Mesendoderm (in vitro differentiated cells): ENCODE measurements around the gene RALGPS1.
A peak's percentile ranks its signal among the peaks of the same experiment; 100 is the strongest.

Experiments used
- DNase-seq: peaks from one replicate; pipeline ENCODE4 v3.0.0; 2013
- H2AK5ac ChIP-seq: 2 replicates; pipeline ENCODE4 v1.6.1; 2013; ENCODE audit warnings: low read length, inconsistent platforms
- H2BK120ac ChIP-seq: 2 replicates; pipeline ENCODE4 v1.6.1; 2013; ENCODE audit warnings: low read depth, mild to moderate bottlenecking, low read length, moderate library complexity, mixed read lengths
- H2BK15ac ChIP-seq: replicated peaks from 2 replicates; pipeline ENCODE4 v1.6.1; 2013; ENCODE audit warnings: low read depth, mild to moderate bottlenecking, moderate library complexity
- H2BK5ac ChIP-seq: 2 replicates; pipeline ENCODE4 v1.6.1; 2013; ENCODE audit warnings: low read length, inconsistent platforms
- H3K18ac ChIP-seq: 2 replicates; pipeline ENCODE4 v1.6.1; 2013; ENCODE audit warnings: mild to moderate bottlenecking, low read length, mixed read lengths
- H3K23ac ChIP-seq: one replicate; pipeline ENCODE4 v1.6.1; 2013; ENCODE audit warnings: low read length
- H3K27ac ChIP-seq: 2 replicates; pipeline ENCODE4 v1.5.1; 2013; ENCODE audit warnings: low read depth, mild to moderate bottlenecking, inconsistent platforms, low read length, moderate library complexity
- H3K27me3 ChIP-seq: 2 replicates; pipeline ENCODE4 v1.6.1; 2013; ENCODE audit warnings: low read length, control low read depth, mild to moderate bottlenecking, inconsistent platforms; ENCODE audit not compliant: insufficient read depth, poor library complexity
- H3K36me3 ChIP-seq: 2 replicates; pipeline ENCODE4 v1.6.1; 2013; ENCODE audit warnings: low read length, inconsistent platforms; ENCODE audit not compliant: control insufficient read depth, insufficient read depth
- H3K4ac ChIP-seq: one replicate; pipeline ENCODE4 v1.6.1; 2013; ENCODE audit warnings: low read depth, mild to moderate bottlenecking, low read length, moderate library complexity
- H3K4me1 ChIP-seq: 2 replicates; pipeline ENCODE4 v1.6.1; 2013; ENCODE audit warnings: low read depth, low read length, inconsistent platforms; ENCODE audit not compliant: control insufficient read depth
- H3K4me2 ChIP-seq: 2 replicates; pipeline ENCODE4 v1.6.1; 2013; ENCODE audit warnings: low read length
- H3K4me3 ChIP-seq: 2 replicates; pipeline ENCODE4 v1.5.1; 2013; ENCODE audit warnings: mild to moderate bottlenecking, low read length
- H3K56ac ChIP-seq: one replicate; pipeline ENCODE4 v1.6.1; 2013; ENCODE audit warnings: low read length
- H3K79me1 ChIP-seq: 2 replicates; pipeline ENCODE4 v1.6.1; 2013; ENCODE audit warnings: low read length, inconsistent platforms
- H3K79me2 ChIP-seq: 2 replicates; pipeline ENCODE4 v1.6.1; 2013; ENCODE audit warnings: mild to moderate bottlenecking, low read length; ENCODE audit not compliant: control insufficient read depth, insufficient read depth
- H3K9ac ChIP-seq: 2 replicates; pipeline ENCODE4 v1.6.1; 2013; ENCODE audit warnings: low read length, inconsistent platforms
- H4K5ac ChIP-seq: one replicate; pipeline ENCODE4 v1.6.1; 2013; ENCODE audit warnings: low read length
- H4K8ac ChIP-seq: one replicate; pipeline ENCODE4 v1.6.1; 2013; ENCODE audit warnings: low read depth, mild to moderate bottlenecking, control low read depth, low read length, moderate library complexity
- WGBS: extraction: QIAGEN DNeasy Blood & Tissue Kit; methylation state at CpG from one replicate; pipeline ENCODE4 v1.1.7; 2013; ENCODE audit warnings: low lambda C conversion rate, missing lambda C conversion rate; ENCODE audit not compliant: insufficient coverage; ENCODE audit errors: extremely low coverage; 5-methylcytosine and 5-hydroxymethylcytosine counted together

RALGPS1 gene

GRCh38 chr9:127098916-127099553 is 184.5 kb downstream of the RALGPS1 start:
- no peak overlapping the region for H3K4ac ChIP-seq
- no CpG with 5 or more reads among the region's 7 CpGs for WGBS
- H3K36me3 ChIP-seq: no peaks in the 10 kb centered on the region
- no peak for DNase-seq
- no peak overlapping the region for H3K27ac ChIP-seq
- H3K23ac ChIP-seq: no peak overlapping the region
- H4K8ac ChIP-seq: no peak overlapping the region
- no peak overlapping the region for H3K18ac ChIP-seq
- H2BK5ac ChIP-seq: no peak overlapping the region
- H2BK15ac ChIP-seq: no peak overlapping the region
- no peaks in the 10 kb centered on the region for H3K4me1 ChIP-seq
- no peak overlapping the region for H4K5ac ChIP-seq
- H2BK120ac ChIP-seq: no peak overlapping the region
- no peak overlapping the region for H3K9ac ChIP-seq
- no peak overlapping the region for H2AK5ac ChIP-seq
- no peak overlapping the region for H3K4me3 ChIP-seq
- no peaks in the 10 kb centered on the region for H3K79me2 ChIP-seq
- H3K27me3 ChIP-seq: no peaks in the 10 kb centered on the region
- H3K4me2 ChIP-seq: no peak overlapping the region
- H3K56ac ChIP-seq: no peak overlapping the region
- H3K79me1 ChIP-seq: no peaks in the 10 kb centered on the region

GRCh38 chr9:127099664-127100063 is 185.1 kb downstream of the RALGPS1 start:
- H3K23ac ChIP-seq: no peak overlapping the region
- no peak overlapping the region for H3K4me3 ChIP-seq
- no peak for DNase-seq
- WGBS: no CpG with 5 or more reads among the region's 3 CpGs
- H3K4me1 ChIP-seq: no peaks in the 10 kb centered on the region
- no peak overlapping the region for H3K56ac ChIP-seq
- H3K27ac ChIP-seq: no peak overlapping the region
- no peak overlapping the region for H3K4ac ChIP-seq
- H2BK15ac ChIP-seq: no peak overlapping the region
- no peak overlapping the region for H2BK120ac ChIP-seq
- H3K79me1 ChIP-seq: no peaks in the 10 kb centered on the region
- H2BK5ac ChIP-seq: no peak overlapping the region
- H3K4me2 ChIP-seq: no peak overlapping the region
- H2AK5ac ChIP-seq: no peak overlapping the region
- no peak overlapping the region for H3K18ac ChIP-seq
- no peaks in the 10 kb centered on the region for H3K36me3 ChIP-seq
- no peaks in the 10 kb centered on the region for H3K27me3 ChIP-seq
- no peaks in the 10 kb centered on the region for H3K79me2 ChIP-seq
- H3K9ac ChIP-seq: no peak overlapping the region
- no peak overlapping the region for H4K5ac ChIP-seq
- H4K8ac ChIP-seq: no peak overlapping the region

GRCh38 chr9:127102176-127102575 is 187.6 kb downstream of the RALGPS1 start:
- no peak overlapping the region for H3K4me2 ChIP-seq
- H3K79me2 ChIP-seq: no peaks in the 10 kb centered on the region
- no peak overlapping the region for H3K27ac ChIP-seq
- H3K9ac ChIP-seq: no peak overlapping the region
- H3K4me1 ChIP-seq: no peaks in the 10 kb centered on the region
- no peaks in the 10 kb centered on the region for H3K36me3 ChIP-seq
- no peak overlapping the region for H3K23ac ChIP-seq
- no peak overlapping the region for H4K8ac ChIP-seq
- no peak overlapping the region for H2BK5ac ChIP-seq
- no peak overlapping the region for H3K4ac ChIP-seq
- no peaks in the 10 kb centered on the region for H3K27me3 ChIP-seq
- no peak overlapping the region for H2BK120ac ChIP-seq
- H3K79me1 ChIP-seq: no peaks in the 10 kb centered on the region
- H4K5ac ChIP-seq: no peak overlapping the region
- no peak overlapping the region for H2BK15ac ChIP-seq
- DNase-seq: no peak
- no peak overlapping the region for H2AK5ac ChIP-seq
- H3K56ac ChIP-seq: no peak overlapping the region
- H3K18ac ChIP-seq: no peak overlapping the region
- H3K4me3 ChIP-seq: no peak overlapping the region

- no peaks in the 10 kb centered on the region for H3K36me3 ChIP-seq
- no peak overlapping the region for H2BK5ac ChIP-seq
- no peak overlapping the region for H3K9ac ChIP-seq
- no peak for DNase-seq
- no CpG with 5 or more reads among the region's 2 CpGs for WGBS
- H4K5ac ChIP-seq: no peak overlapping the region
- H3K18ac ChIP-seq: no peak overlapping the region
- H3K79me2 ChIP-seq: no peaks in the 10 kb centered on the region
- H3K27ac ChIP-seq: no peak overlapping the region
- H4K8ac ChIP-seq: no peak overlapping the region
- no peak overlapping the region for H2BK120ac ChIP-seq
- H3K4ac ChIP-seq: no peak overlapping the region
- no peak overlapping the region for H3K23ac ChIP-seq
- H2BK15ac ChIP-seq: no peak overlapping the region
- H3K27me3 ChIP-seq: no peaks in the 10 kb centered on the region
- H3K4me1 ChIP-seq: no peaks in the 10 kb centered on the region
- H3K79me1 ChIP-seq: no peaks in the 10 kb centered on the region
- no peak overlapping the region for H3K4me2 ChIP-seq
- H3K56ac ChIP-seq: no peak overlapping the region
- H3K4me3 ChIP-seq: no peak overlapping the region
- no peak overlapping the region for H2AK5ac ChIP-seq
Observed at GRCh38 chr9:127102788-127103187, 188.2 kb downstream of the RALGPS1 start.

- H2BK120ac ChIP-seq: no peak overlapping the region
Observed at GRCh38 chr9:127104581-127105311, 190.2 kb downstream of the RALGPS1 start.

More at GRCh38 chr9:127104581-127105311, 190.2 kb downstream of the RALGPS1 start:
- Histone ChIP-seq H3K27me3 (no peaks in the 10 kb centered on the region), H3K9ac (no peak overlapping the region), H2BK5ac (no peak overlapping the region), H3K79me1 (no peaks in the 10 kb centered on the region), H3K4ac (no peak overlapping the region), H4K5ac (no peak overlapping the region), H3K4me2 (no peak overlapping the region), H2BK15ac (no peak overlapping the region), H4K8ac (no peak overlapping the region), H3K23ac (no peak overlapping the region), H3K4me1 (no peaks in the 10 kb centered on the region), H3K79me2 (no peaks in the 10 kb centered on the region), H3K27ac (no peak overlapping the region), H2AK5ac (no peak overlapping the region), H3K36me3 (no peaks in the 10 kb centered on the region), H3K56ac (no peak overlapping the region), H3K18ac (no peak overlapping the region), H3K4me3 (no peak overlapping the region)
- no CpG with 5 or more reads among the region's 7 CpGs for WGBS
- DNase-seq: peak; percentile 29
